GM23338 (cell line): ENCODE results near the gene CHAT. TPM values are rescaled to one million over a fixed set of nuclear protein-coding genes. Genes with fewer than 3 reads are reported as not detected.

Experiments
- ATAC-seq: fragments of 200-7000 bp; cut with Tn5 transposase; 3 replicates; pipeline ENCODE4 v1.9.1; 2020
- DNase-seq: peaks from one replicate; pipeline ENCODE4 v3.0.0-alpha.2; 2015; ENCODE audit warnings: low spot score
- H2AFZ ChIP-seq: fragments of 200-600 bp; sonication (generic); 2 replicates; pipeline ENCODE4 v1.8.0; 2016; ENCODE audit warnings: antibody characterized with exemption, mild to moderate bottlenecking, moderate library complexity
- H3F3A ChIP-seq: fragments of 200-600 bp; sonication (generic); replicated peaks from 2 replicates; pipeline ENCODE4 v1.8.0; 2017; ENCODE audit warnings: antibody characterized with exemption, mixed run types, low read depth
- H3K27ac ChIP-seq: fragments of 200-600 bp; sonication (generic); 2 replicates; pipeline ENCODE4 v1.6.1; 2016; ENCODE audit warnings: low read depth
- H3K27me3 ChIP-seq: fragments of 200-600 bp; sonication (generic); 2 replicates; pipeline ENCODE4 v1.8.0; 2016; ENCODE audit warnings: mild to moderate bottlenecking, mixed run types, moderate library complexity; ENCODE audit not compliant: insufficient read depth
- H3K36me3 ChIP-seq: fragments of 200-600 bp; sonication (generic); 2 replicates; pipeline ENCODE4 v1.8.0; 2016; ENCODE audit warnings: mild to moderate bottlenecking; ENCODE audit not compliant: insufficient read depth
- H3K4me1 ChIP-seq: fragments of 200-600 bp; sonication (generic); 2 replicates; pipeline ENCODE4 v1.8.0; 2016; ENCODE audit warnings: mild to moderate bottlenecking, moderate library complexity; ENCODE audit not compliant: insufficient read depth
- H3K4me2 ChIP-seq: fragments of 200-600 bp; sonication (generic); 2 replicates; pipeline ENCODE4 v1.7.1; 2017; ENCODE audit warnings: mixed run types
- H3K4me3 ChIP-seq: fragments of 200-600 bp; sonication (generic); 2 replicates; pipeline ENCODE4 v1.6.1; 2016; ENCODE audit warnings: mixed run types
- H3K79me2 ChIP-seq: fragments of 200-600 bp; sonication (generic); replicated peaks from 2 replicates; pipeline ENCODE4 v1.8.0; 2017; ENCODE audit warnings: mild to moderate bottlenecking; ENCODE audit not compliant: insufficient read depth
- H3K9me2 ChIP-seq: fragments of 200-600 bp; sonication (generic); 2 replicates; pipeline ENCODE4 v1.8.0; 2017; ENCODE audit not compliant: insufficient read depth
- H4K20me1 ChIP-seq: fragments of 200-600 bp; sonication (generic); replicated peaks from 2 replicates; pipeline ENCODE4 v1.8.0; 2017; ENCODE audit warnings: mild to moderate bottlenecking; ENCODE audit not compliant: insufficient read depth
- H3K27ac Mint-ChIP-seq: 2 replicates; pipeline ENCODE4 v1.8.0; 2020; ENCODE audit warnings: inconsistent platforms, mild to moderate bottlenecking, moderate library complexity, mixed read lengths
- H3K27me3 Mint-ChIP-seq: 3 replicates; pipeline ENCODE4 v1.8.0; 2022; ENCODE audit warnings: low read depth, mild to moderate bottlenecking, moderate library complexity, mixed read lengths, inconsistent platforms; ENCODE audit not compliant: insufficient read depth, poor library complexity
- H3K36me3 Mint-ChIP-seq: 3 replicates; pipeline ENCODE4 v1.8.0; 2021; ENCODE audit warnings: low read depth, mild to moderate bottlenecking, inconsistent platforms, moderate library complexity, mixed read lengths
- H3K4me1 Mint-ChIP-seq: 3 replicates; pipeline ENCODE4 v1.8.0; 2020; ENCODE audit warnings: mild to moderate bottlenecking, inconsistent platforms, mixed read lengths
- H3K4me3 Mint-ChIP-seq: 3 replicates; pipeline ENCODE4 v1.8.0; 2021; ENCODE audit warnings: moderate library complexity, mild to moderate bottlenecking, inconsistent platforms, mixed read lengths
- H3K9me3 Mint-ChIP-seq: 3 replicates; pipeline ENCODE4 v1.8.0; 2020; ENCODE audit warnings: moderate library complexity, mild to moderate bottlenecking, inconsistent platforms, mixed read lengths
- CREB1 ChIP-seq: fragments of 250-450 bp; sonication (Bioruptor Pico); IDR thresholded peaks from 2 replicates; pipeline ENCODE4 v1.5.0; 2020; ENCODE audit warnings: low read depth, mild to moderate bottlenecking, moderate library complexity
- CTCF ChIP-seq, 2 experiments: fragments of 200-600 bp in 1 of 2; sonication (generic) in 1 of 2; conservative IDR thresholded peaks; 2 replicates each; pipeline versions ENCODE4 v1.5.1 to v1.6.1; 2016 to 2017; ENCODE audit warnings: antibody characterized with exemption in 2 of 2, low read depth in 2 of 2, mild to moderate bottlenecking in 2 of 2, moderate library complexity in 1 of 2
- ETS1 ChIP-seq: IDR thresholded peaks from 2 replicates; pipeline ENCODE4 v1.6.1; 2016; ENCODE audit warnings: antibody characterized with exemption
- EZH2 ChIP-seq: fragments of 200-600 bp; sonication (generic); IDR thresholded peaks from one replicate; pipeline ENCODE4 v1.8.0; 2017; ENCODE audit warnings: antibody characterized with exemption, mild to moderate bottlenecking, low read depth; ENCODE audit not compliant: unreplicated experiment
- NANOG ChIP-seq: IDR thresholded peaks from 2 replicates; pipeline ENCODE4 v1.6.1; 2016; ENCODE audit warnings: antibody characterized with exemption, borderline replicate concordance
- REST ChIP-seq: IDR thresholded peaks from one replicate; pipeline ENCODE4 v1.6.1; 2018; ENCODE audit warnings: antibody characterized with exemption; ENCODE audit not compliant: unreplicated experiment
- ZNF331 ChIP-seq: fragments of 250-450 bp; sonication (Bioruptor Pico); IDR thresholded peaks from 2 replicates; pipeline ENCODE4 v1.5.0; 2020; ENCODE audit warnings: low read depth, mild to moderate bottlenecking, moderate library complexity
- ZNF462 ChIP-seq: fragments of 250-450 bp; sonication (Bioruptor Pico); IDR thresholded peaks from 2 replicates; pipeline ENCODE4 v1.5.0; 2020; ENCODE audit warnings: mild to moderate bottlenecking, moderate library complexity
- polyA plus RNA-seq: library from polyadenylated mRNA; unstranded; fragments of >200 nt; fragmentation: Nextera tagmentation; extraction: Ambion mirVana; gene quantifications from 2 replicates; pipeline ENCODE4 v1.2.1, GENCODE V29; 2016
- total RNA-seq: library from RNA; depleted of rRNA; stranded (reverse); fragments of >200 nt; shearing (Covaris generic); gene quantifications from 2 replicates; pipeline ENCODE4 v1.2.3, GENCODE V29; 2014

CHAT gene
- total and polyA plus RNA-seq, 2 experiments from 2014 or later: not detected

GRCh38 chr10:49579621-49580020 is 34.2 kb upstream of the CHAT start:
- Histone ChIP-seq H2AFZ (no peak overlapping the region; the same call in 1 of the 2 replicates), H3K36me3 (no peaks in the 10 kb centered on the region), H3K27me3 (no peaks in the 10 kb centered on the region), H3K79me2 (no peaks in the 10 kb centered on the region), H4K20me1 (no peaks in the 10 kb centered on the region), H3K27ac (no peak overlapping the region), H3K4me1 (no peaks in the 10 kb centered on the region), H3K4me3 (no peak overlapping the region), H3K4me2 (no peak overlapping the region), H3K9me2 (no peaks in the 10 kb centered on the region), H3F3A (no peaks in the 10 kb centered on the region)
- H3K27me3 Mint-ChIP-seq: no peaks in the 10 kb centered on the region
- DNase-seq (no peak), ATAC-seq (no peak)
- H3K4me1 Mint-ChIP-seq: no peaks in the 10 kb centered on the region; the same call in 2 of the 3 replicates
- TF ChIP-seq ETS1: no peak
- TF ChIP-seq NANOG: no peak
- TF ChIP-seq EZH2: no peak
- no peak for TF ChIP-seq REST
- TF ChIP-seq ZNF331 (CRISPR knock-in tag): no peak
- no peak for TF ChIP-seq CTCF (conservative IDR thresholded peaks at IDR 0.05; ENCODE audit: low read depth in 2 of 2)
- TF ChIP-seq CREB1 (CRISPR knock-in tag): no peak
- H3K27ac Mint-ChIP-seq: no peak overlapping the region
- H3K9me3 Mint-ChIP-seq: no peaks in the 10 kb centered on the region
- no peak overlapping the region for H3K4me3 Mint-ChIP-seq
- no peaks in the 10 kb centered on the region for H3K36me3 Mint-ChIP-seq

- no peak for ATAC-seq
- Histone ChIP-seq H3K27me3 (no peaks in the 10 kb centered on the region), H3F3A (no peaks in the 10 kb centered on the region), H2AFZ (no peak overlapping the region), H3K4me3 (no peak overlapping the region), H3K9me2 (no peaks in the 10 kb centered on the region), H3K4me2 (no peak overlapping the region), H3K36me3 (no peaks in the 10 kb centered on the region), H3K79me2 (no peaks in the 10 kb centered on the region), H4K20me1 (no peaks in the 10 kb centered on the region), H3K27ac (no peak overlapping the region), H3K4me1 (no peaks in the 10 kb centered on the region)
- H3K27me3 Mint-ChIP-seq: no peaks in the 10 kb centered on the region
- no peak overlapping the region for H3K27ac Mint-ChIP-seq
- no peak overlapping the region for H3K4me3 Mint-ChIP-seq
- H3K9me3 Mint-ChIP-seq: no peaks in the 10 kb centered on the region
- no peak for DNase-seq
- no peaks in the 10 kb centered on the region for H3K4me1 Mint-ChIP-seq
- H3K36me3 Mint-ChIP-seq: no peaks in the 10 kb centered on the region
- TF ChIP-seq ZNF462 (CRISPR knock-in tag) (no peak), CREB1 (CRISPR knock-in tag) (no peak), EZH2 (no peak)
Measured at GRCh38 chr10:49585387-49585786, 28.4 kb upstream of the CHAT start.
